ENCODE measurements around the gene ASXL2. TPM values are rescaled to one million over a fixed set of nuclear protein-coding genes. Genes with fewer than 3 reads are reported as not detected.

The ASXL2 gene
- total RNA-seq, 1 experiment from 2014 or later, result 34.5 TPM

DNA sequence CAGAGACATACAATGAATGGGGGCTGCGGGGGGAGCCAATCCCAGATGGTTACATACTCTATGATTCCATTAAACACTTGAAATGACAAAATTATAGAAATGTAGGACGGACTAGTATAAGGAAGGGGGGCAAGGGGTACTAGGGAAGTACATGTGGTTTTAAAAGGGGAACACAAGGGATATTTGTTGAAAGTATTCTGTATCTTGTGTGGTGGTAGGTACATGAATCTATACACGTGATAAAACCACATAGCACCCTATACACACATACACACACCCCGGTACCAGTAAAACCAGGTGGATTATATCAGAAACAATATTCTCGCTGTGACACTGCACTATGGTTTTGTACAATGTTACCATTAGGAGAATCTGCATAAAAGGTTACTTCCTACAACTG, 45.4 kb downstream of the ASXL2 start:
- TF ChIP-seq, protein P1, sequence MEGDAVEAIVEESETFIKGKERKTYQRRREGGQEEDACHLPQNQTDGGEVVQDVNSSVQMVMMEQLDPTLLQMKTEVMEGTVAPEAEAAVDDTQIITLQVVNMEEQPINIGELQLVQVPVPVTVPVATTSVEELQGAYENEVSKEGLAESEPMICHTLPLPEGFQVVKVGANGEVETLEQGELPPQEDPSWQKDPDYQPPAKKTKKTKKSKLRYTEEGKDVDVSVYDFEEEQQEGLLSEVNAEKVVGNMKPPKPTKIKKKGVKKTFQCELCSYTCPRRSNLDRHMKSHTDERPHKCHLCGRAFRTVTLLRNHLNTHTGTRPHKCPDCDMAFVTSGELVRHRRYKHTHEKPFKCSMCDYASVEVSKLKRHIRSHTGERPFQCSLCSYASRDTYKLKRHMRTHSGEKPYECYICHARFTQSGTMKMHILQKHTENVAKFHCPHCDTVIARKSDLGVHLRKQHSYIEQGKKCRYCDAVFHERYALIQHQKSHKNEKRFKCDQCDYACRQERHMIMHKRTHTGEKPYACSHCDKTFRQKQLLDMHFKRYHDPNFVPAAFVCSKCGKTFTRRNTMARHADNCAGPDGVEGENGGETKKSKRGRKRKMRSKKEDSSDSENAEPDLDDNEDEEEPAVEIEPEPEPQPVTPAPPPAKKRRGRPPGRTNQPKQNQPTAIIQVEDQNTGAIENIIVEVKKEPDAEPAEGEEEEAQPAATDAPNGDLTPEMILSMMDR (conservative IDR thresholded peaks at IDR 0.05; ENCODE audit: low read depth, low read length), result no peak
- no peak for TF ChIP-seq EZH2 (IDR thresholded peaks at IDR 0.05; ENCODE audit: borderline replicate concordance, low read depth, low read length, poor library complexity, severe bottlenecking)
- no TSS peak for BruUV-seq (replicated peaks)
- POLR2A ChIA-PET (ENCODE audit: low non-redundant PET), result no interaction called here
- H3K4me3 ChIP-seq (ENCODE audit: low read depth, low read length, poor library complexity, severe bottlenecking), result no peak overlapping the region
- H3K27ac ChIP-seq (ENCODE audit: low read depth, low read length, poor library complexity, severe bottlenecking), result no peak overlapping the region
- DNase-seq (ENCODE audit: low spot score), result no peak
- intact Hi-C loops (cut with micrococcal nuclease; ENCODE audit: unreplicated experiment), result no loop called here
- H3K4me1 ChIP-seq (ENCODE audit: insufficient read depth, low read length, poor library complexity, severe bottlenecking), result no peaks in the 10 kb centered on the region
- CTCF ChIA-PET, result no interaction called here
- H3K27me3 ChIP-seq (replicated peaks; ENCODE audit: insufficient read depth, low read depth, low read length, poor library complexity), result no peaks in the 10 kb centered on the region
- no peaks in the 10 kb centered on the region for H3K9me3 ChIP-seq (ENCODE audit: low read depth, low read length, poor library complexity, severe bottlenecking)
- H3K36me3 ChIP-seq (ENCODE audit: insufficient read depth, low read length, poor library complexity, severe bottlenecking), result no peaks in the 10 kb centered on the region

DNA sequence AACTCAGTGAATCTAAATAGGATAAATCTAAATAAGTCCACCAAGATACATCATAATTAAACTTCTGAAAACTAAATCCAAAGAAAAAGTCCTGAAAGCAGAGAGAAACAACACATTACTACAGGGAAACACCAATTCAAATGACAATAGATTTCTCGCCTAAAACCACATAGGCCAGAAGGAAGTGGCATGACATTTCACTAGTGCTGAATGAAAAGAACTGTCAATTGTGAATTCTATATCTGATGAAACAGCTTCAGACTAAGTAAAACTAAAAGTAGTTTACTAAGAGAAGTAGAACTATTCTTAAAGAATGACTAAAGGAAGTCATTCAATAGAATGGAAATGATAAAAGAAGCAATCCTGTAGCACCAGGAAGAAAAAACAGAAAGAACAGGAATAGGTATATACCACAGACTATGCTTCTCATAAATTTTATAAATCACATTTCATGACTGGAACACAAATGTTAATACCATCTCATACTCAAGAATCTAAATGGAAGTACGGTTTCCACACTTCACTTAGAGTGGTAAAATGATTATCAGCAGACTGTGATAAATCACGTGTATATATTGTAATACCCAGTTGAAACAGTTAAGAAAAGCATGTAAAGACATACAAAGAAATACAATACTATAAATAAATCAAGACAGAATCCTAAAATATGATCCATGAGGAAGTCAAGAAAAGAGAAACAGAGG, 46.4 kb downstream of the ASXL2 start:
- no TSS peak for BruUV-seq (replicated peaks)
- CTCF ChIA-PET, result no interaction called here

DNA sequence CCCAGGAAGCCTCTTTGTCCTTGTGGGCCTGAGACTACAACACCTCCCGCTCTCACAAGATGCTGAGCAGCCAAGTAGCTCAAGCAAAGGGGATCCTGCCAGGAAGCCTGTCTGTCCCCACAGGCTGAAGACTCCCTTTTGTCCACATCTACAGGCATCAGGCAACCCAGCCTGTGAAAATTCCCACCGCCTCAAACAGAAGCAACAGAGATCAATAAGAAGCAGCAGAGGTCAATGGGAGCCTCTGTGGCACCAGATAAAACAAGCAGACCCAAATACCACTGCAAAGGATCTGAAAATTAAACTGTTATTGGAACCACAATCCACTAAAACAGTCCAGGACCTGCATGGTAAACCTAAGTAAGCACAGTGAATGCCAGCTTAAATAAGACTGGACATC, 48.5 kb downstream of the ASXL2 start:
- Histone ChIP-seq H3K9me3 (ENCODE audit: low read depth, low read length, poor library complexity, severe bottlenecking) (no peaks in the 10 kb centered on the region), H3K4me1 (ENCODE audit: insufficient read depth, low read length, poor library complexity, severe bottlenecking) (no peaks in the 10 kb centered on the region), H3K27ac (ENCODE audit: low read depth, low read length, poor library complexity, severe bottlenecking) (no peak overlapping the region), H3K36me3 (ENCODE audit: insufficient read depth, low read length, poor library complexity, severe bottlenecking) (no peaks in the 10 kb centered on the region), H3K4me3 (ENCODE audit: low read depth, low read length, poor library complexity, severe bottlenecking) (no peak overlapping the region), H3K27me3 (replicated peaks; ENCODE audit: insufficient read depth, low read depth, low read length, poor library complexity) (no peaks in the 10 kb centered on the region)
- POLR2A ChIA-PET (ENCODE audit: low non-redundant PET), result no interaction called here
- TF ChIP-seq EZH2 (IDR thresholded peaks at IDR 0.05; ENCODE audit: borderline replicate concordance, low read depth, low read length, poor library complexity, severe bottlenecking), result no peak
- TF ChIP-seq, protein P1 (conservative IDR thresholded peaks at IDR 0.05; ENCODE audit: low read depth, low read length), result no peak
- intact Hi-C loops (cut with micrococcal nuclease; ENCODE audit: unreplicated experiment), result no loop called here
- DNase-seq (ENCODE audit: low spot score), result no peak
- no TSS peak for BruUV-seq (replicated peaks)
- CTCF ChIA-PET, result no interaction called here

More for the DNA sequence above, 46.4 kb downstream of the ASXL2 start:
- intact Hi-C loops (cut with micrococcal nuclease; ENCODE audit: unreplicated experiment), result no loop called here
- H3K27me3 ChIP-seq (replicated peaks; ENCODE audit: insufficient read depth, low read depth, low read length, poor library complexity), result no peaks in the 10 kb centered on the region
- TF ChIP-seq, protein P1 (conservative IDR thresholded peaks at IDR 0.05; ENCODE audit: low read depth, low read length), result no peak
- no peak for TF ChIP-seq EZH2 (IDR thresholded peaks at IDR 0.05; ENCODE audit: borderline replicate concordance, low read depth, low read length, poor library complexity, severe bottlenecking)
- no peaks in the 10 kb centered on the region for H3K9me3 ChIP-seq (ENCODE audit: low read depth, low read length, poor library complexity, severe bottlenecking)
- no peak for DNase-seq (ENCODE audit: low spot score)
- H3K4me1 ChIP-seq (ENCODE audit: insufficient read depth, low read length, poor library complexity, severe bottlenecking), result no peaks in the 10 kb centered on the region
- no peak overlapping the region for H3K27ac ChIP-seq (ENCODE audit: low read depth, low read length, poor library complexity, severe bottlenecking)
- H3K4me3 ChIP-seq (ENCODE audit: low read depth, low read length, poor library complexity, severe bottlenecking), result no peak overlapping the region
- POLR2A ChIA-PET (ENCODE audit: low non-redundant PET), result no interaction called here
- no peaks in the 10 kb centered on the region for H3K36me3 ChIP-seq (ENCODE audit: insufficient read depth, low read length, poor library complexity, severe bottlenecking)
